ENCODE results near the gene LRCH2. TPM values are rescaled to one million over a fixed set of nuclear protein-coding genes. Genes with fewer than 3 reads are reported as not detected.

LRCH2 gene
- total and polyA plus RNA-seq, 5 donors from 2014 or later, result not detected

DNA sequence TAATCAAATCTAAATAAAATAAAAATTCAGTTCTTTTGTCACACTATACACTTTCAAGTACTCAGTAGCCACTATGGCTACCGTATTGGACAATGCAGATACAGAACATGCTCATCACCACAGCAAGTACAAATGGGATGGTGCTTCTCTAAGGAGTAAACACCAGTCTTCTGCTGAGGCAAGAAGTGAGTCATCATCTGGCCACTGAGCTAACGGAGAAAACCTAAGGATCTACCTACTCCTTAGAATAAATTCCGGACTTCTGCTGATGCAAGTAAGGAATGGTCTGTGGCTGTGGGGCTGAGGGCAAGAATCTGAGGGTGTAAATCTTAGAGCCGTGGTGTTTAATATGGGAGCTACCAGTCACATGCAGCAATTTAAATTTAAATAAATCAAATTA, 56.0 kb downstream of the LRCH2 start:
- H3K36me3 Mint-ChIP-seq, result no peaks in the 10 kb centered on the region
- H3K4me3 ChIP-seq (ENCODE audit: low read depth, low read length), result no peak overlapping the region
- peaks cover 0 to 5% (median 0%) of the 10 kb centered on the region in 7 donors for H3K9me3 Mint-ChIP-seq
- H3K9me3 ChIP-seq (ENCODE audit: control insufficient read depth in 2 of 2, low read length in 2 of 2), result no peaks in the 10 kb centered on the region
- no peak overlapping the region for H3K27ac ChIP-seq (ENCODE audit: insufficient read depth, low read length, poor library complexity, severe bottlenecking)
- no peaks in the 10 kb centered on the region for H3K4me1 ChIP-seq (ENCODE audit: control insufficient read depth, insufficient read depth, low read length, poor library complexity, severe bottlenecking)
- H3K36me3 ChIP-seq (ENCODE audit: control insufficient read depth, insufficient read depth, low read length), result no peaks in the 10 kb centered on the region
- no peaks in the 10 kb centered on the region for H3K27me3 Mint-ChIP-seq
- H3K4me3 Mint-ChIP-seq, result no peak overlapping the region
- DNase-seq, result no peak
- H3K27me3 ChIP-seq (ENCODE audit: control insufficient read depth, insufficient read depth, low read length), result no peaks in the 10 kb centered on the region
- no peak overlapping the region for H3K27ac Mint-ChIP-seq
- H3K4me1 Mint-ChIP-seq, result no peaks in the 10 kb centered on the region
- no peak for ATAC-seq (ENCODE audit: low read depth in 2 of 2)

DNA sequence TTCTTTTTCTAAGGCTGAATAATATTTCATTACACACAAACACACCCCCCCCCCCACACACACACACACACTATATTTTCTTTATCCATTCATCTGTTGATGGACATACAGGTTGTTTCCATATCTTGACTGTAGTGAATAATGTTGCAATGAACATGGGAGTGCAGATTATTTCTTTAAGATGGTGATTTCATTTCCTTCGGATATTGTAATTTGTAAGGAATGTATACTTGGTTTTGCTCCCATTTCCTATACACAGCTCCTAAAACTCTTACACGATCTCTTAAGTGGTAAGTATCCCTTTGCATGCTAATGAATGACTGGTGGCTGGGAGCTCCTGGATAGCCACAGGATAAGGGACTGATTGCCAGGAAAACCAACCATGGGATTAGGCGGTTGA, 59.3 kb downstream of the LRCH2 start:
- Mint-ChIP-seq H3K27me3 (no peaks in the 10 kb centered on the region), H3K4me1 (no peaks in the 10 kb centered on the region), H3K9me3 (peaks cover 0 to 5% (median 0%) of the 10 kb centered on the region in 7 donors), H3K27ac (no peak overlapping the region), H3K36me3 (no peaks in the 10 kb centered on the region), H3K4me3 (no peak overlapping the region)
- ATAC-seq (ENCODE audit: low read depth in 2 of 2) (no peak), DNase-seq (no peak)
- Histone ChIP-seq H3K4me3 (ENCODE audit: low read depth, low read length) (no peak overlapping the region), H3K36me3 (ENCODE audit: control insufficient read depth, insufficient read depth, low read length) (no peaks in the 10 kb centered on the region), H3K27me3 (ENCODE audit: control insufficient read depth, insufficient read depth, low read length) (no peaks in the 10 kb centered on the region), H3K9me3 (ENCODE audit: control insufficient read depth in 2 of 2, low read length in 2 of 2) (no peaks in the 10 kb centered on the region), H3K4me1 (ENCODE audit: control insufficient read depth, insufficient read depth, low read length, poor library complexity, severe bottlenecking) (no peaks in the 10 kb centered on the region), H3K27ac (ENCODE audit: insufficient read depth, low read length, poor library complexity, severe bottlenecking) (no peak overlapping the region)

DNA sequence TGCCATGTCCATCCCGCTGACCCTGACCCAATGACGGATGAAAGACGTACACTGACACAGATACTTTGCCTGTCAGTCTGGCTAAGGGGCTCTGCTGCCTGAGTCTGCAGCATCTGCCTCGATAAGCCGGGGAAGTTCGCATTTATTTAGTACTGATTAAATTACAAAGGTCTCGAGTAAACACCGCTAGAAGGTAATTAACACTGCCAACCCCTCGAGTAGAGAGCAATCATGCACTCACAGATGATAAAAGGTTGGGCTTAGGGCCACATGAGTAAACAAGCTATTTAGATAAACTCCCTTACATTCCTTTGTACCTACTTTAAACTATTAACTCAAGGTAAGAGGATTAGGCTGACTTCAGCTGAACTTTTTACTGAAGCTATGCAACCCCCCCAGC, 60.7 kb downstream of the LRCH2 start:
- H3K4me3 ChIP-seq (ENCODE audit: low read depth, low read length), result no peak overlapping the region
- no peaks in the 10 kb centered on the region for H3K27me3 ChIP-seq (ENCODE audit: control insufficient read depth, insufficient read depth, low read length)
- no peaks in the 10 kb centered on the region for H3K4me1 Mint-ChIP-seq
- H3K36me3 ChIP-seq (ENCODE audit: control insufficient read depth, insufficient read depth, low read length), result no peaks in the 10 kb centered on the region
- H3K4me3 Mint-ChIP-seq, result no peak overlapping the region
- ATAC-seq (ENCODE audit: low read depth in 2 of 2) (no peak), DNase-seq (no peak)
- no peaks in the 10 kb centered on the region for H3K27me3 Mint-ChIP-seq
- no peaks in the 10 kb centered on the region for H3K9me3 ChIP-seq (ENCODE audit: control insufficient read depth in 2 of 2, low read length in 2 of 2)
- no peaks in the 10 kb centered on the region for H3K4me1 ChIP-seq (ENCODE audit: control insufficient read depth, insufficient read depth, low read length, poor library complexity, severe bottlenecking)
- no peaks in the 10 kb centered on the region for H3K36me3 Mint-ChIP-seq
- no peak overlapping the region for H3K27ac ChIP-seq (ENCODE audit: insufficient read depth, low read length, poor library complexity, severe bottlenecking)
- peaks cover 0 to 5% (median 0%) of the 10 kb centered on the region in 7 donors for H3K9me3 Mint-ChIP-seq
- H3K27ac Mint-ChIP-seq, result no peak overlapping the region

DNA sequence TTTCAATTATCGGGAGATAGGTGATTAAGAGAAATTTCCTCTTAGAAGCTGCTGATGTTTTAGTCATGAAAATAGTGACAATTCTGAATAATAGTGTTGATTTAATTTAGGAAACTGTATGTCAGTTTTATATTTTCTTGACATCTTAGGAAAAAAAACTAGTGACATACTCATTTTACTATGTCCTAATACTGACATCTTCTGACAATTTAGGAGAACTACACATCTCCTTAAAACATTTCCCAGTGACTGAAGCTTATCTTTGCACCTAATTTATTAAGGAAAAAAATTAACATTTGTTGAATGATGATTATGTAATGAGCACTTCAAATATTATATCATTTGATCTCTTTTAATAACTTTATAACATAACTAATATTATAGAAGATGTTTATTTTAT, 86.7 kb downstream of the LRCH2 start:
- no peaks in the 10 kb centered on the region for H3K36me3 Mint-ChIP-seq
- no peaks in the 10 kb centered on the region for H3K4me1 Mint-ChIP-seq
- H3K27ac Mint-ChIP-seq, result no peak overlapping the region
- Histone ChIP-seq H3K36me3 (ENCODE audit: control insufficient read depth, insufficient read depth, low read length) (no peaks in the 10 kb centered on the region), H3K4me1 (ENCODE audit: control insufficient read depth, insufficient read depth, low read length, poor library complexity, severe bottlenecking) (no peaks in the 10 kb centered on the region), H3K9me3 (ENCODE audit: control insufficient read depth in 2 of 2, low read length in 2 of 2) (no peaks in the 10 kb centered on the region), H3K4me3 (ENCODE audit: low read depth, low read length) (no peak overlapping the region), H3K27me3 (ENCODE audit: control insufficient read depth, insufficient read depth, low read length) (no peaks in the 10 kb centered on the region), H3K27ac (ENCODE audit: insufficient read depth, low read length, poor library complexity, severe bottlenecking) (no peak overlapping the region)
- no peak for ATAC-seq (ENCODE audit: low read depth in 2 of 2)
- no peak overlapping the region for H3K4me3 Mint-ChIP-seq
- H3K9me3 Mint-ChIP-seq, result peaks cover 0 to 4% (median 0%) of the 10 kb centered on the region in 7 donors
- no peak for DNase-seq
- no peaks in the 10 kb centered on the region for H3K27me3 Mint-ChIP-seq

DNA sequence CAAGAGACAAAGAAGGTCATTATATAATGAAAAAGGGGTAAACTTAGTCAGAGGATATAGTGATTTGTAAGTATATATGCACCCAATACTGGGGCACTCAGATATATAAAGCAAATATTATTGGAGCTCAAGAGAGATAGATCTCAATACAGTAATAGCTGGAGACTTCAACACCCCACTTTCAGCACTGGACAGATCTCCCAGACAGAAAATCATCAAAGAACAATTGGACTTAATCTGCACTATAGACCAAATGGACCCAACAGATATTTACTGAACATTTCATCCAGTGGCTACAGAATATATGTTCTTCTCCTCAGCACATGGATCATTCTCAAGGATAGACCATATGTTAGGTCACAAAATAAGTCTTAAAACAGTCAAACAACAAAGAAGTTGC, 91.8 kb downstream of the LRCH2 start:
- Histone ChIP-seq H3K36me3 (ENCODE audit: control insufficient read depth, insufficient read depth, low read length) (no peaks in the 10 kb centered on the region), H3K4me3 (ENCODE audit: low read depth, low read length) (no peak overlapping the region), H3K9me3 (ENCODE audit: control insufficient read depth in 2 of 2, low read length in 2 of 2) (no peaks in the 10 kb centered on the region), H3K4me1 (ENCODE audit: control insufficient read depth, insufficient read depth, low read length, poor library complexity, severe bottlenecking) (no peaks in the 10 kb centered on the region), H3K27ac (ENCODE audit: insufficient read depth, low read length, poor library complexity, severe bottlenecking) (no peak overlapping the region), H3K27me3 (ENCODE audit: control insufficient read depth, insufficient read depth, low read length) (no peaks in the 10 kb centered on the region)
- Mint-ChIP-seq H3K27me3 (no peaks in the 10 kb centered on the region), H3K9me3 (peaks cover 0 to 6% (median 2%) of the 10 kb centered on the region in 7 donors), H3K27ac (no peak overlapping the region), H3K4me1 (no peaks in the 10 kb centered on the region), H3K36me3 (no peaks in the 10 kb centered on the region), H3K4me3 (no peak overlapping the region)
- DNase-seq, result no peak
- no peak for ATAC-seq (ENCODE audit: low read depth in 2 of 2)

DNA sequence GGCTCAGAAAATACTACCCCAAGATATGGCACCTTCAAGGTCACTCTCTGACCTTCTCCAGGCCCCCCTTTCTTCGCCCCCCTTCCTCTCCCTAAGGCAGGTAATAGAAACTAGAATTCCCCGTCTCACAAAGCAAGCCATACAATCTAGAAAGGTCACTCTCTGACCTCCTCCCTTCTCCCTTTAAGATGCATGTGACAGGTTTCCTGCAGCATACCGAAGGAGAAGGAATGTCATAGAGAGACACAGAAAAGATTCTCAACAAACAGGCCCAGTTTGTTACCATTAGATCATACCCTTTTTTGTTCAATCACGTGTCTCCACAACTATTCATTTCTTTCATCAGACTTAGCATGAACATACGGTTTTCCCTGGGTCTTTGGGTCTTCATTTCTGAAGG, 95.9 kb downstream of the LRCH2 start:
- no peaks in the 10 kb centered on the region for H3K27me3 ChIP-seq (ENCODE audit: control insufficient read depth, insufficient read depth, low read length)
- H3K4me3 ChIP-seq (ENCODE audit: low read depth, low read length), result no peak overlapping the region
- H3K36me3 ChIP-seq (ENCODE audit: control insufficient read depth, insufficient read depth, low read length), result no peaks in the 10 kb centered on the region
- no peak overlapping the region for H3K27ac ChIP-seq (ENCODE audit: insufficient read depth, low read length, poor library complexity, severe bottlenecking)
- no peak for DNase-seq
- no peaks in the 10 kb centered on the region for H3K4me1 Mint-ChIP-seq
- no peak overlapping the region for H3K4me3 Mint-ChIP-seq
- no peaks in the 10 kb centered on the region for H3K36me3 Mint-ChIP-seq
- no peaks in the 10 kb centered on the region for H3K27me3 Mint-ChIP-seq
- H3K4me1 ChIP-seq (ENCODE audit: control insufficient read depth, insufficient read depth, low read length, poor library complexity, severe bottlenecking), result no peaks in the 10 kb centered on the region
- peaks cover 0 to 6% (median 2%) of the 10 kb centered on the region in 7 donors for H3K9me3 Mint-ChIP-seq
- no peaks in the 10 kb centered on the region for H3K9me3 ChIP-seq (ENCODE audit: control insufficient read depth in 2 of 2, low read length in 2 of 2)
- no peak overlapping the region for H3K27ac Mint-ChIP-seq
- ATAC-seq (ENCODE audit: low read depth in 2 of 2), result no peak

DNA sequence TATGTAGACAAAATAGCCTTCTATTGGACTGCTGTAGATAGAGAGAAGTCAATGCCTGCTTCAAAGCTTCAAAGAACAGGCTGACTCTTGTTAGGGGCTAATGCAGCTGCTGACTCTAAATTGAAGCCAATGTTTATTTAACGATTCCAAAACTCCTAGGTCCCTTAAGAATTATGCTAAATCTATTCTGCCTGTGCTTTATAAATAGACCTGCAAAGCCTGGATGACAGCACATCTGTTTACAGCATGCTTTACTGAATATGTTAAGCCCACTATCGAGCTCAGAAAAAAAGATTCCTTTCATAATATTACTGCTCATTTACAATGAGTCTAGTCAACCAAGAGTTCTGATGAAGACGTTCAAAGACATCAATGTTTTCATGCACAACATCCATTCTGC, 99.5 kb downstream of the LRCH2 start:
- no peak overlapping the region for H3K4me3 Mint-ChIP-seq
- ATAC-seq (ENCODE audit: low read depth in 2 of 2) (no peak), DNase-seq (no peak)
- H3K36me3 Mint-ChIP-seq, result no peaks in the 10 kb centered on the region
- H3K9me3 ChIP-seq (ENCODE audit: control insufficient read depth in 2 of 2, low read length in 2 of 2), result no peaks in the 10 kb centered on the region
- H3K4me1 Mint-ChIP-seq, result no peaks in the 10 kb centered on the region
- H3K9me3 Mint-ChIP-seq, result peaks cover 0 to 5% (median 2%) of the 10 kb centered on the region in 7 donors
- no peaks in the 10 kb centered on the region for H3K4me1 ChIP-seq (ENCODE audit: control insufficient read depth, insufficient read depth, low read length, poor library complexity, severe bottlenecking)
- no peak overlapping the region for H3K4me3 ChIP-seq (ENCODE audit: low read depth, low read length)
- no peak overlapping the region for H3K27ac ChIP-seq (ENCODE audit: insufficient read depth, low read length, poor library complexity, severe bottlenecking)
- no peaks in the 10 kb centered on the region for H3K27me3 Mint-ChIP-seq
- H3K27ac Mint-ChIP-seq, result no peak overlapping the region
- H3K36me3 ChIP-seq (ENCODE audit: control insufficient read depth, insufficient read depth, low read length), result no peaks in the 10 kb centered on the region
- no peaks in the 10 kb centered on the region for H3K27me3 ChIP-seq (ENCODE audit: control insufficient read depth, insufficient read depth, low read length)

DNA sequence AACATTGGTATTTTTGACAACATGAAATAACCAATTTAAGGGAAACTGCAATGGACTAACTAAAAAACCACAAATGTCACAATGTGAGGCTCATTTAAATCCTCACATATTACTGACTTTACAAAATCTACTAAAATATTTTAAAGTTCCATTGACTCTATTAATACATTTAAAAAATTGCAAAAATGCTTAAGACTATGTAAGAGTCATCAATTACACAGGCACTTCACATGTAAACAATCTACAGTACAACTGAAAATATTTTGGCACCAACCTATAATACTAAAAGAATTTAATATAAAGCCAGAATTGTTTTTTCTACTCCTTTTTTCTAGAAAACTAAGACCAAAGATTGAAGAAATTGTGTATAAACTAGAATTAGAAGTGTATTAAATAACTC, 121.5 kb downstream of the LRCH2 start:
- Mint-ChIP-seq H3K27ac (no peak overlapping the region), H3K4me3 (no peak overlapping the region), H3K36me3 (no peaks in the 10 kb centered on the region), H3K4me1 (no peaks in the 10 kb centered on the region), H3K9me3 (peaks cover 0 to 5% (median 0%) of the 10 kb centered on the region in 7 donors), H3K27me3 (no peaks in the 10 kb centered on the region)
- H3K4me1 ChIP-seq (ENCODE audit: control insufficient read depth, insufficient read depth, low read length, poor library complexity, severe bottlenecking), result no peaks in the 10 kb centered on the region
- H3K36me3 ChIP-seq (ENCODE audit: control insufficient read depth, insufficient read depth, low read length), result no peaks in the 10 kb centered on the region
- no peak for ATAC-seq (ENCODE audit: low read depth in 2 of 2)
- no peaks in the 10 kb centered on the region for H3K9me3 ChIP-seq (ENCODE audit: control insufficient read depth in 2 of 2, low read length in 2 of 2)
- H3K27ac ChIP-seq (ENCODE audit: insufficient read depth, low read length, poor library complexity, severe bottlenecking), result no peak overlapping the region
- no peak for DNase-seq
- H3K4me3 ChIP-seq (ENCODE audit: low read depth, low read length), result no peak overlapping the region
- H3K27me3 ChIP-seq (ENCODE audit: control insufficient read depth, insufficient read depth, low read length), result no peaks in the 10 kb centered on the region
